Renal cortical epithelial cell (primary cell): Measurements from ENCODE around the gene PALLD. TPM values are rescaled to one million over a fixed set of nuclear protein-coding genes. Genes with fewer than 3 reads are reported as not detected.
"Not testable (repeated sequence)": the region's sequence is repeated elsewhere in the genome, so short reads cannot be mapped to it uniquely, and the experiment has no call there.

Source experiments
- DNase-seq: peaks from one replicate; pipeline ENCODE4 v3.0.0-alpha.2; 2011; ENCODE audit warnings: low read depth
- total RNA-seq: library from RNA; depleted of rRNA; stranded (reverse); fragments of >200 nt; gene quantifications from 2 replicates; pipeline ENCODE4 v1.2.3, GENCODE V29; 2014

The PALLD gene
- total RNA-seq, 1 donor from 2014 or later: 278 TPM

DNA sequence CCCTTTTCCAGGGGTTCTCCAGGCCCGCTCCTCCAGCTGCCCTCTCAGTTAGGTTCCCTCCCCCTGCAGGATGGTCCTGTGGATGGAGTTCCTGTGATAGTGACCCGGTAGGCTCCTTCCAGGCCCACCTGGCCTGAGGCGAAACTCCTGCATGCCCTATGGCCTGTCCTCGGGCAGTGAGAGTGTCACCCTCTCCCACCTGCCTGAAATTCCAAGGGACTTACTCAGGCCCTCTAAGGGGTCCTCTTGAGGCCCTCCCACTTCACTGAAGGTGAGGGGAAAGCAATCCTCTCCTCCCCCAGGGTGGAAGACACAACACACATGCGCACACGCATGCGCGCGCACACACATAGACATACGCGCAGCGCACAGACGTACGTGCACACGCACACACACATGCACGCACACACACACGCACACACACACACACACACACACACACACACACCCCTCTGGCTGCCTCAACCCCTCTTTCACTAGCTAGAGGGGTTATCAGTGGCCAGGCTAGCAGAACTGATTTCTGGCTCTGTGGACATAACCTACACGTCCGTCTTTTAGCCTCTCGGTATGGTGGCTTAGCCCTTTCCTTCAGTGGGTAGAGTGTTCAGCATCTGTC lies 297.3 kb downstream of the PALLD start:
- DNase-seq: no peak

DNA sequence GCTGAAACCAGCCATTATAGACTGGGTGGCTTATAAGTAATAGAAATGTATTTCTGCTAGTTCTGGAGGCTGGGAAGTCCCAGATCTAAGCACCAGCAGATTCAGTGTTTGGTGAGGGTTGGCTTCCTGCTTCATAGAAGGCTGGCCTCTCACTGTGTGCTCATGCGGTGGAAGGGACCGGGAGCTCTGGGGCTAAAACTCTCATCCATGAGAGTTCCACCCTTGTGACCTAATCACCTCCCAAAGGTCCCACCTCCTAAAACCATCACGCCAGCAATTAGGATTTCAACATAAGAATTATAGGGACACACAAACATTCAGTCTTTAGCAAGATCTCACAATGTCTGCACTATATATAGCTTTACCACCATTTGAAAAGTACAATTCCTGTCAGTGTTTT lies 298.0 kb downstream of the PALLD start:
- peak; percentile 75 for DNase-seq

DNA sequence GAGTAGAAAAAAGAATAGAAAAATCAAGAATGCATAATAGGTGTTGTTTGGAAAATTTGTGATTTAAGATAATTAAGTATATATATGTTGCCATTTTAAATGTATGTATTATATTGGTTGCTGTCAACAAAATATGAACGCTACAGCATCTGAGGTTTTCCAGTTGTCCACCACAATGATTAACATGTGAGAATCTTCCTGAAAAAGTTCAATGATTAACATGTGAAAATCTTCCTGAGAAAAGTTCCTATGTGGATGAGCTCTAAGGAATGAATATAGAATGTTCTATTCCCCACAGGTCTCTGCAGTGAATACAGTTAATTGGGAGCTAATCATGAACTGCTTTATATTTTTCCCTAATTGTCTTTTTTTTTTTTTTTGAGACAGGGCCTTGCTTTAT lies 298.5 kb downstream of the PALLD start:
- peak; percentile 78 for DNase-seq

DNA sequence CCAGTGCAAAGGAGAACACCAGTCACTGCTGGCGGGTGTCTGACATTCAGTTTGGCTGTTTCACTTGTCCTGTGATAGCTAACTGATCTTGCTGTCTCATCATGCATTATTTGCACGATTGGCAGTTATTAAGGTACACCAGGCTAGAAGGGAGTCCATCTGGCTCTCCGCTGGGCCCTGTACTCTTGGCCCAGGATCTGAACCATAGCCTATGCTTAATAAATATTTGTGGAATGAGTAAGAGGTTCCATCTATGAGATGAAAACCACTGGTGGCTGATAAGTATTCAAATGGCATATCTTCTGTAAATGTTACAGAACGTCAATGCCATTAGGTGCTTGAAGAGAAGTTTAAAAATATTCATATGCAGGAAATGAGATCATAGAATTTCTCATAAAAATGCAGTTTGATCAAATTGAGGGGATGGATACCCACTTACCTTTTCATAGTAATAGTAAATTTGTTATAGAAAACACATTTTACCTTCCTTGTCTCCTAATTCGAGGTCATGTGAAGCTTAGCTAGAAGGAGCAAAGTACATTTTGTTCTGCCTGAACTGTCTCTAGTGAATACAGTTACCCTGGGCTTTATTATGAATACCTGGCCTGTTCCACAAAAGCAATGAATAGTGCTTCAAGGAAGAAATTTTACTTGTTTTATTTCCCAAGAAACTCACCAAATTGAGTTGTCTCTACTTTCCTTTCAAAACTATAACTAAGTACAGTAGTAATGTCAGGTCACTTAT lies 299.7 kb downstream of the PALLD start:
- peak; percentile 89 for DNase-seq

DNA sequence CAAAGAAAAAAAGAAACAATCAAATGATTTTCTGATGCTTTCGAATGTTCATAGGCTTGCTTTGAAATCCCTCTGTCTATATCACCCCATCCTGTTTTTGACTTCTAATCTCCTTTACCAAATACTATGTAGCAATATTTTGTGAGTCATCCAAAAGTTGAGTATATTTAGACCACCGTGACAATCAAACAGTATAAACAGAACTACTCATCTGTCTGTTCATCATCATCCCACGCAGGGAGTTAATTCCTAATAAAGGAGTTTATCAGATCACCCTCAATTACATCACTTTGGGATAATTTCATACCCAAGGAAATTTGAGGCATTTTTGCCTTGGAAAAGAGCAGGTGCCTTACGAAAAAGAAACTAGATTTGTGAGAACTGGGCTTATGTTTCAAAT lies 300.3 kb downstream of the PALLD start:
- DNase-seq: peak; percentile 93

DNA sequence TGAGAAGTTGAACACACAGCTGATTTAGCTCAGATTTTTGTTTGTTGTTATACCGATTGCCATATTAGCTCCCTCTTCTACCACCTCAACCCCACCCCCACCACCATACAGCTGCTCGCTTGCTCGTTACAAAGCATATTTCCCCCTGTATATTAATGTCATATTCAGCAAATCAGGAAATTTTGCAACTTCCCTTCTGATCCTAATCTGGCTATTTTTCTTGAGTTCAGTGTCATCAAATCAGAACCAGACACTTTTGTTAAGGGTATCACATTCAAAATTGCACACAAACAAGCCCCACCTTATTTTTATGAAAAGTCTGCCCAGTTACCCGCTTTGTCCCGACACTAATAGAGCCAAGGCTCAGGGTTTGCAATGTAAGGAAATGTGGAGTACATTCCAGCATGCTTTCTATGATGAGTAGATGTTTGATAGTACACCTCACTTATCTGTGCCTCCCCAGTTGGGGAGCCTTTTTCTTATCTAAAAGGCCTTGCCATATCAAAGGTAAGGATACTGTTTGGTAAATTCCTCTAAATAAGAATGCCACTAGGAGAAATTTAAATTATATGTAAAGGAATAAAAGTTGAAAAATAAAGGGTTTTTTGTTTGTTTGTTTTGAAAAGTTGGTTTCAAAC lies 301.0 kb downstream of the PALLD start:
- no peak for DNase-seq

DNA sequence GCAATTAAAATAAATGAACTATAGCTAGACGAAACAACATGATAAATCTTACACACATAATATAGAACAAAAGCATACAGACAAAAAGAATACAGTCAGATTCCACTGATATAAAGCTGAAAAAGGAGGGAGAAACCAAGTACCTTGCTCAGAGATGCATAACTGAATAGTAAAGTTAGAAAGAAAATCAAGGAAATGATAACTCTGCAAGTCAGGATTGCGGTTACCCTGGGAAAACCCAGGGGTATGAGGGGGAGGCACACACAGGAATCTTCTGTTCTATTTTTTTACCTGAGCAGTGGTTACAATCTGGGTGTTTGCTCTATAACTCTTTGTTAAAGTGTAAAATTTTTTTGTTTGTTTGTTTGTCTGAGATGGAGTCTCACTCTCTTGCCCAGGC lies 304.1 kb downstream of the PALLD start:
- DNase-seq: peak; percentile 33

DNA sequence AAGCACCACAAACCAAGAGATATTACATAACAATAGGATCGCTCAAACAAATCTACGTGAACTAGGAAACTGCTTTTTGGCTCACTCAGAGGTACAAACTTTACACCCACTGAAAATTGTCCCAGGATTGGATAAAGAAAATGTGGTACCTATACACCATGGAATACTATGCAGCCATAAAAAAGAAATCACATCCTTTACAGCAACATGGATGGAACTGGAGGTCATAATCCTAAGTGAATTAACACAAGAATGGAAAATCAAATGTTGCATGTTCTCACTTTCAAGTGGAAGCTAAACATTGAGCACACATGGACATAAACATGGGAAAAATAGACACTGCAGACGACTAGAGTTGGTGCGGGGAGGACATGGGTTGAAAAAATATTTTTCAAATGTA lies 305.4 kb downstream of the PALLD start:
- DNase-seq: no peak

DNA sequence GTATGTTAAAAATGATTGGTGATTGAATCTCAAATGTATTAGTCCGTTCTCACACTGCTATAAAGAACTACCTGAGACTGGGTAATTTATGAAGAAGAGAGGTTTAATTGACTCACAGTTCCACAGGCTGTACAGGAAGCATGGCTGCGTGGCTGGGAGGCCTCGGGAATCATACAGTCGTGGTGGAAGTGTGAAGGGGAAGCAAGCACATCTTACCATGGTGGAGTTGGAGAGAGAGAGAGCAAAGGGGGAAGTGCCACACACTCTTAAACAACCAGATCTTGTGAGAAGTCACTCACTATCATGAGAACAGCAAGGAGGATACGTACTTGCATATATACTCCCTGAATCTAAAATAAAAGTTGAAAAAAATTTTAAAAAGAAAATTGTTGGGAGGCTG lies 306.2 kb downstream of the PALLD start:
- not testable (repeated sequence) for DNase-seq

DNA sequence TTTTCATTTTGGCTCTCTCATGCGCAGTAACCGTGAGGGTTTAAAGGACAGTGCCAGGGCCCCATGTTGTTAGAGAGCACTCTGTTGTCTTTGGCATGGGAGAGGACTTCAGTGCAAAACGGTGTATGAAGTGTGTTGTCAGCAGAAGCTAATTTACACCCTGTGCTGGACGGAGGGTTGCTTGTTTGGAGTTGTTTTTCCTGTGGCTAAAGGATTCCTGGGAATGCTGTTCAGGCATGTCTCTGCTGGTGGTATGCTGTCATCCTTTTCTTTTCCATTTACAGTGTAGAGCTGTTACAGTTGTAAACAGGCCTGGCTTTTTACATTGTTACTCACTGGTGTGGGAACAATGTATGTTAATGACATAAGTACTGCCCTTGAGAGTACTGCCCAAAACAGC lies 306.9 kb downstream of the PALLD start:
- DNase-seq: peak; percentile 88

DNA sequence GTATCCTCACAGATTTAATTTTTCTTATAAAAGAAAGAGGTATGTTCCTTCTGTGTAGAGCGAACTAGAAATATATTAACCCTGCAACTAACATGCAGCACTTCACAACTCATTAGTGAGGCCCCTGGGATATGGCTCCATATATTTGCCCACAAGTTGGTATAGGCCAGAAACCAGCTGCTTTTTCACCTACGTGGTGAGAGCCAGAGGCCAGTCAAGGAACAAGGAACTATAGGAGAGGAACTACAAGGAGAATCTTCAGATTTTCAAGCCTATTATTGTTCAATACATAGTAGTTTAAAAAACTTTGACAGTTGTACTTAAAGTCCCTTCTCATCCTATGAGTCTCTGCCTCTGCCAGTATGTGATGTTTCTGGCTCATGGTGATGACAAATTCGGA lies 307.3 kb downstream of the PALLD start:
- no peak for DNase-seq

DNA sequence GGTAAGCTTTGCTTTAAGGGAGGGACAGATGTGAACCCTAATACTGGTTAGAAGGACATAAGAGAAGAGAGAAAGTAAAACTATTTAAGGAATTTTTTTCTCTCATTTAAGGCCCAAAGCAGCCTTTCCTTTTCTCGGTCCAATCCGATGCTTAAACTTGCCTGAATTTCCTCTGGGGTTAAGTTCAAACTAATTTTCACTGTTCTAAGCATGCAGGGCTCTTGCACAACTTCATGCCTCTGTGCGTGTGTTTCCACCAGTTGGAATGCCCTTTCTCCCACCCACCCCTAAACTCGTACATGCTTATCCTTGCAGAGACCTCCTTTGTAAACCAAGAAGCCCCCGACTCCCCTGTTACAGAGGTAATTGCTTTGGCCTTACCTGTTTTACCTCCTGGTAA lies 308.5 kb downstream of the PALLD start:
- DNase-seq: no peak

DNA sequence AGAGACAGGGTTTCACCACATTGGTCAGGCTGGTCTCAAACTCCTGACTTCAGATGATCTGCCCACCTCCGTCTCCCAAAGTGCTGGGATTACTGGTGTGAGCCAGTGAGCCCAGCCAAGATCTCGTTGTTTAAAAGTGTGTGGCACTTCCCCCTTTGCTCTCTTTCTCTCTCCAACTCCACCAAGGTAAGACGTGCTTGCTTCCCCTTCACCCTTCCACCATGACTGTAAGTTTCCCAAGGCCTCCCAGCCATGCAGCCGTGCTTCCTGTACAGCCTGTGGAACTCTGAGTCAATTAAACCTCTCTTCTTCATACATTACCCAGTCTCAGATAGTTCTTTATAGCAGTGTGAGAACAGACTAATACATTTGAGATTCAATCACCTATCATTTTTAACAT lies 309.4 kb downstream of the PALLD start:
- not testable (repeated sequence) for DNase-seq

DNA sequence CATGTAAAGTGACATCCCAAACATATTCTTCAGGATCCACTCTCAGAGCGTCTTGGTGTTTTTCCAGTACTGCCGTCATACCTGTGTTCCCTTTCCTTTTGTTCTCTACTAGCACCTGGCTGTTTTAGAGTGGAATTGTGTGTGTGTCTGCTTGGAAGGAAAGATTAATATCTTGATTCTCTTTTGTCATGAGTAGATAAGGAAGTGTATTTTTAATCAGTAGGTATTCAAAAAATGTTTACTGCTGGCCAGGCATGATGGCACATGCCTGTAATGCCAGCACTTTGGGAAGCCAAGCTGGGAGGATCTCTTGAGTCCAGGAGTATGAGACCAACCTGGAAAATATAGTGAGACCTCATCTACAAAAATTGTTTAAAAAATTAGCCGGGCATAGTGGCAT lies 314.4 kb downstream of the PALLD start:
- no peak for DNase-seq

DNA sequence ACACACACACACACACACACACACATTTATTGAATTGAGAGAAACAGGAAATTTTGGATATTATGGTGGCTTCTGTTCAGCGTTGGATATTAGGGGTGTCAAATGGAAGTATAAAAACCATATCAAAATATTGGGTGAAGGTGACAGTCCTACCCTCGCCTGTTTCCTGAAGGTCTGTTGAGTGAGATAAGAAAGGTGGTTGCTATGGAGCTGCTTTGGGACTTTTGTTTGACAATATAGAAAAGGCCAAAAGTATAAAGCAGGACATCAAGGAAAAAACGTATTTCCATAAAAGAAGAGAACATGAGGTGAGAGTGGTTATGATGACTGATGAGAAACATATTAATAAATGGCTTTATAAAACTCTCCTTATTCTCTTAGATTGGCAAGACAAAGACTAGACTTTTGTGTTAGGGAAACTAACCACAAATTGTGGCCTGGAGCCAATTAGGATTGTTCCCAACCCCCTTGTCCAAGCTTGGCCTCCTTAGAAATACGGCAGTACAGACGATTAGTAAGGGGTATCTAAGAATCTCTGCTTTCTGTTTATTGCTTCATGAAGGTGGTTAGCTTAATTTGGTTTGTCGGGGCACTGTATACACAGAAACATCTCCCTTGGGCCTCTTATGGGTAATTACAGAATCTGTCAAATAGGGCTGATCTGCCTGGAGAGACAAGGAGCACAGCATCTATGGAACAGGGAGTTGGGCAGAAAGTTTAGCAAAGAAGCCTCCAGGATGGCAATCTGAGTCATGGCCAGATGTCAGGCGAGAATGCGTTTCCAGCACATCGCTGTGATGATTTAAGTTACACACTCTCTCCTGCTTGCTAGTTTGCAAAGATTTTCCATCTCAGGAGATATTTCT lies 315.2 kb downstream of the PALLD start:
- no peak for DNase-seq

DNA sequence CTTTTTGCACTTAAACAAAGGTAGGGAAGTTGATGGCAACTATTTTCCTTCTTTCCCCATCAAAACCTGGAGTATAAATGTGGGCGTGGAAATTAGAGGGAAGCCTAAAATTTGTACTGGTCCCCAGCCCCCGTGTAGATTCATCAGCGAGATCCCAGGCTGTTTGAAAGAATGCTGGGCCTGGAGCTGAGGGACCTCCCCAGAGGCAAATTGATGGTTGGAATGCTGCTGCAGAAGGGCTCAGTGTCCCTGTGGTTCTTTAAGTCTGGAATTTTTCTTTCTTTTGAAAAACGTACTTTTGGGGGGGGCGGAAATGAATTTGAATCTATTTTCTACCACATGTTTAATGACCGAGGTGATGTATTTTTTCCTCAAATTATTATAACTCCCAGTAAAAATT lies 316.0 kb downstream of the PALLD start:
- no peak for DNase-seq

DNA sequence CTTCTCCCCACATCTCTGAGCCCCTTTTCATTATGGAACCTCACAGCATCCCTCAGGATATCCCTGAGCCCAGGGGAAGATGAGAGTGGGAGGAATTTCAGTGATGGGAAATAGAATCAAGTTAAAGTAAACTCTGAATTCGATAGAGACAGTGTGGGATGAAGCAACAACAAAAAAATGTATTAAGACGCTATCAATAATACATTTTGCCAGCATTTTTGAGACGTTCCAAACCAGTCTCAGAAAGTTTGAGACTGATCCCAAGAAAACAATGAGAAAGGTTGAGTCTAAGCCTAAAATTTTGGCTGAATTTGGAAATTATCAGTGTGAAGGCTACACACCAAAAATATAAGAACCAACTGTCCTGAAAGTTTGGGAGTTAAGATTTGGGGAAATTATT lies 317.0 kb downstream of the PALLD start:
- no peak for DNase-seq

DNA sequence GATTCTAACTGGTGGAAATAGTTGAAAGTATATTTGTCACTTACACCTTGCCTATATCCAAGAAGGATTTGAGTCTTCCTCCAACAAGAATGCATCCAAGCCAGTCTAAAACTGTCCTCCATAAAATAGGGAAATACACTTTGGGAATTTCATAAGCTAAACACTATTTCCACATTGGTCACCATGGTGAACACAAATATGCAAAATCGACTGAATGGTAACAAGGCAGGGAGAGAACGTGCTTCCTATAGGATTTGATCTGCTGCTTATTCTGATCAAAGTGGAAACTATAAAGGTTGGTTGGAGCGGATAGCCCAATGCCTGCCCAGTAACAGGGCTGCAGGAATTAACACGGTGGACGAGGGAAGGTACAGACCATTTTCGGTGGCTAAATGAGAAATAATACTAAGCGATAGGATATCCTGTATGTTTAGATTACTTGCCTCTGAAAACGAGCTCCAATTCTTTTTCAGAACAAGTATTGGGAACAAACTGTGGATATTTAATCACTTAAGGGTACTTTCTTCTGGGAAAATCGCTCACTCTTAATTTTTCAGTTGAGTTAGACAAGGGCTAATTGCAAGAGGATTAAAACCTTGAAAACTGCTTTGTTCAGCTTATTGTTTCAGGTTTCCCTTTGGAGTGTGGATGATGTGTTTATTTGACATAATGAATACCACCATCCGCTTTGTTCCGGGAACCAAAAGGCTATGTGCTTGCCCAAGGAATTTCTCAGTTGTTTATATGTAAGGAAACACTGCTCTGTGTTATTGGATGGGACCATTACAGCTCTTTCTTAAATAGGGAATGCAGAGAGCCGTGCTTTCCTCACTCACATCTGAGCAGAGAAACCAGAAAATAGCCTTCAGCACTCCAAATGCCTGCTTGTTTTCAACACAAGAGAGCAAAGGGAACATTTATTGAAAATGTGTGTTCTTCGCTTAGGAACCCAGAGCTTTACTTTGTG lies 318.8 kb downstream of the PALLD start:
- peak; percentile 59 for DNase-seq

DNA sequence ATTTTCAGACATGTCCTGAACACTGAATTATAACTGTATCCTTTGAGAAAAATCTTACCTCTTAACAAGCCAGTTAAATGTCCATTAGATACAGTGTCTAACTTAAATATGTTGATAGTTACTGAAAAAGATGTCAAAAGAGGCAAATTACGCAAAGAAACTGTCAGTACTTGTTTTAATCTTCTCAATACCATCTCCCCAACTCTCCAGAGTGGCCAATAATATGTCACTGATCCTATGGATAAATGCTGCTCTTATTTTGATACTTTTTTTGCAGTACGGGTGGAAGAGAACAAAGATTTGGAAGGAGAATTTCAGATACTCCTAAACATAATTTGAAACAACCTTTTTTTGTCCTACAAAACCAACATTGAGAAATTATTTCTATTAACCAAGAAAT lies 320.5 kb downstream of the PALLD start:
- DNase-seq: no peak

DNA sequence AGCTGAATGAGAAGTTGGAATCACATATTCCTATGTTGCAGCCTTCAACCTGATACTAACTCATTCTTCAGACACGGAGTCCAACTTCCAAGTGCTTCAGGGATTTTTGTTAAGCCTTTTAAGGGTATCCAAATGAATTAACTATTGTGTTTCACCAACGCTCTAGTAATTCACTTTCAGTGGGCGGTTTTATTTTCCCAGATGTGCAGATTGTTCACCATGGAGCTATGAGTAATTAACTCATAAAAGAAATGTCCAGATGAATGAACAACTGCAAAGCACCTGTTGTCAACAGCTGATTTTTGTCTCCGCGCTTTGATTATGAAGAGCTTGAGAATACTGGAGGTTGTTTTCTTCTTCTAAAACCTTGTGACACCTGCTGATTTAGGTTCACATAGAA lies 325.6 kb downstream of the PALLD start:
- DNase-seq: no peak

DNA sequence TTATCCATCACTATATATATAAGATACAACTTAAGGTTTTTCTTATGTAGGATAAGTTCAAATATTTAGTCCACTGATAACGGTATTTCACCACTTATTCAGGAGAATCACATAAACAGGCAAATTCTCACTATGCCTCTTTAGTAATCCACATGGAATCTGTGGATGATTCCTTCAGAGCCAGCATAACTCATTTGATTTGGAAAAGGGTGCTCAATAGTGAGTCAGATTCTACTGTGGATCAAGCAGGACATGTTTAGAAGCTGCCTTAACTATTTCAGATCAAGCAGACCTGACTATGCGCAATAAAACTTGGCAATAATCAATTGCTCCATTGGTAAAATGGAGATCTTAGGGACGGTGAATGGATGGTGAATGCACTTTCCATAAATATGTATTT lies 329.1 kb downstream of the PALLD start:
- no peak for DNase-seq
